Measurements from ENCODE around the gene IL1F10. TPM values are rescaled to one million over a fixed set of nuclear protein-coding genes. Genes with fewer than 3 reads are reported as not detected.

Gene IL1F10
- total and polyA plus RNA-seq, 10 of the 15 experiments (the other 5 are each of a cell fraction or from before 2014, with no cell fraction given), result not detected

GRCh38 chr2:113111121-113111520 lies 43.4 kb downstream of the IL1F10 start:
- CTCF ChIA-PET, result no interaction called here
- Histone ChIP-seq H3K4me2 (ENCODE audit: control insufficient read depth, insufficient read depth) (no peak overlapping the region), H3K4me1 (ENCODE audit: control insufficient read depth, insufficient read depth, low read length) (peaks cover 6% of the 10 kb centered on the region), H3K9ac (ENCODE audit: control insufficient read depth, insufficient read depth, low read length) (no peak overlapping the region), H3K79me2 (ENCODE audit: control insufficient read depth, insufficient read depth, low read length) (no peaks in the 10 kb centered on the region), H3K36me3 (ENCODE audit: control insufficient read depth in 2 of 2, insufficient read depth in 2 of 2, low read length in 1 of 2) (no peaks in the 10 kb centered on the region), H3K9me3 (replicated peaks; ENCODE audit: control insufficient read depth, insufficient read depth, low read length) (no peaks in the 10 kb centered on the region), H4K20me1 (ENCODE audit: control insufficient read depth, insufficient read depth) (no peaks in the 10 kb centered on the region), H2AFZ (ENCODE audit: control insufficient read depth, low read depth, low read length) (no peak overlapping the region), H3K4me3 (no peak overlapping the region), H3K27me3 (replicated peaks in 1 of 2; ENCODE audit: control insufficient read depth in 2 of 2, insufficient read depth in 2 of 2, low read length in 1 of 2) (no peaks in the 10 kb centered on the region), H3K27ac (ENCODE audit: control insufficient read depth, insufficient read depth) (no peak overlapping the region)
- no peak for ATAC-seq
- RAD21 ChIA-PET (ENCODE audit: unreplicated experiment), result no interaction called here
- BruUV-seq (replicated peaks), result no TSS peak
- WGBS (ENCODE audit: insufficient coverage, insufficient replicate concordance, low lambda C conversion rate, missing lambda C conversion rate), result 76% methylated on average over 3 of the region's 3 CpGs
- SMC1A ChIA-PET (ENCODE audit: uncharacterized antibody, unreplicated experiment), result no interaction called here
- no peak for FAIRE-seq
- intact Hi-C loops (cut with micrococcal nuclease; ENCODE audit: unreplicated experiment) (no loop called here), in situ Hi-C loops (cut with MboI) (no loop called here)
- no peak for DNase-seq (ENCODE audit: low read depth, low spot score)
- POLR2A ChIA-PET, result no interaction called here
- TF ChIP-seq SIX5 (IDR thresholded peaks at IDR 0.05; ENCODE audit: low read depth, low read length, severe bottlenecking) (no peak), EP300 (IDR thresholded peaks at IDR 0.05; ENCODE audit: borderline replicate concordance in 1 of 2, control insufficient read depth in 1 of 2, low read depth in 2 of 2, low read length in 2 of 2) (no peak), CREM (IDR thresholded peaks at IDR 0.05; ENCODE audit: low read depth) (no peak), ZBTB11 (CRISPR knock-in tag; IDR thresholded peaks at IDR 0.05) (no peak), CREB1 (IDR thresholded peaks at IDR 0.05; ENCODE audit: low read depth) (no peak), CTCF (IDR thresholded peaks at IDR 0.05 in 2 of 3, conservative IDR thresholded peaks at IDR 0.05 in 1 of 3; ENCODE audit: control insufficient read depth in 2 of 3, extremely low read depth in 1 of 3, insufficient read depth in 1 of 3, low read depth in 3 of 3, low read length in 3 of 3) (no peak), FOXM1 (IDR thresholded peaks at IDR 0.05; ENCODE audit: low read depth, low read length) (no peak), ZZZ3 (IDR thresholded peaks at IDR 0.05; ENCODE audit: control insufficient read depth, insufficient read length, low read depth) (no peak), SRF (IDR thresholded peaks at IDR 0.05; ENCODE audit: low read depth in 2 of 2, low read length in 2 of 2) (no peak), JUNB (IDR thresholded peaks at IDR 0.05) (no peak), ZBTB40 (IDR thresholded peaks at IDR 0.05; ENCODE audit: borderline replicate concordance) (no peak), NKRF (conservative IDR thresholded peaks at IDR 0.05) (no peak), MYB (IDR thresholded peaks at IDR 0.05; ENCODE audit: borderline replicate concordance, low read depth, low read length) (no peak)
